HepG2 (cell line): ENCODE measurements around the gene ACTN4. TPM values are rescaled to one million over a fixed set of nuclear protein-coding genes. Genes with fewer than 3 reads are reported as not detected.

Experiments
- AGO1 ChIP-seq: fragments of 200-400 bp; formaldehyde crosslinking; IDR thresholded peaks from 2 replicates; pipeline ENCODE4 v1.6.1; 2017; ENCODE audit warnings: mild to moderate bottlenecking, low read depth, low read length, moderate library complexity; ENCODE audit not compliant: poor library complexity, severe bottlenecking
- HNRNPLL ChIP-seq: fragments of 200-400 bp; formaldehyde crosslinking; IDR thresholded peaks from 2 replicates; pipeline ENCODE4 v1.6.1; 2017; ENCODE audit warnings: mild to moderate bottlenecking, low read depth, low read length; ENCODE audit not compliant: poor library complexity, severe bottlenecking
- JDP2 ChIP-seq: sonication (generic); formaldehyde crosslinking; IDR thresholded peaks from 2 replicates; pipeline ENCODE4 v1.8.1; 2022; ENCODE audit warnings: missing genetic modification reagents, borderline replicate concordance
- KAT2B ChIP-seq: fragments of 150-350 bp; IDR thresholded peaks from 2 replicates; pipeline ENCODE4 v1.6.1; 2014; ENCODE audit warnings: low read depth, low read length, borderline replicate concordance
- KAT7 ChIP-seq: IDR thresholded peaks from 2 replicates; pipeline ENCODE4 v1.6.1; 2018; ENCODE audit warnings: borderline replicate concordance, missing compliant biosample characterization
- KDM2A ChIP-seq: sonication (generic); formaldehyde crosslinking; IDR thresholded peaks from 2 replicates; pipeline ENCODE4 v1.4.0; 2020; ENCODE audit warnings: low read depth, missing genetic modification reagents, borderline replicate concordance
- KLF12 ChIP-seq: sonication (generic); formaldehyde crosslinking; IDR thresholded peaks from 2 replicates; pipeline ENCODE4 v1.4.0; 2020; ENCODE audit warnings: missing genetic modification reagents, borderline replicate concordance
- MED1 ChIP-seq: sonication (generic); formaldehyde crosslinking; IDR thresholded peaks from 2 replicates; pipeline ENCODE4 v1.4.0; 2020; ENCODE audit warnings: missing genetic modification reagents
- MTF1 ChIP-seq: sonication (generic); formaldehyde crosslinking; IDR thresholded peaks from 2 replicates; pipeline ENCODE4 v1.5.0; 2020; ENCODE audit warnings: missing genetic modification reagents
- PPARG ChIP-seq: conservative IDR thresholded peaks from 2 replicates; pipeline ENCODE4 v1.6.1; 2016; ENCODE audit warnings: missing biosample characterization, missing genetic modification reagents
- RAD51 ChIP-seq: fragments of 450-650 bp; IDR thresholded peaks from 2 replicates; pipeline ENCODE4 v1.6.1; 2016; ENCODE audit warnings: borderline replicate concordance
- SMARCE1 ChIP-seq: fragments of 450-650 bp; IDR thresholded peaks from 2 replicates; pipeline ENCODE4 v1.6.1; 2017; ENCODE audit warnings: borderline replicate concordance
- STAT5B ChIP-seq: sonication (generic); formaldehyde crosslinking; IDR thresholded peaks from 2 replicates; pipeline ENCODE4 v1.4.0; 2020; ENCODE audit warnings: missing genetic modification reagents
- ZBTB8A ChIP-seq: sonication (generic); formaldehyde crosslinking; IDR thresholded peaks from 2 replicates; pipeline ENCODE4 v1.4.0; 2020; ENCODE audit warnings: mild to moderate bottlenecking, low read depth, missing genetic modification reagents, borderline replicate concordance
- ZNF142 ChIP-seq: sonication (generic); formaldehyde crosslinking; IDR thresholded peaks from 2 replicates; pipeline ENCODE4 v1.4.0; 2020; ENCODE audit warnings: missing genetic modification reagents
- ZNF382 ChIP-seq: sonication (generic); formaldehyde crosslinking; IDR thresholded peaks from 2 replicates; pipeline ENCODE4 v1.5.0; 2020; ENCODE audit warnings: missing genetic modification reagents, mild to moderate bottlenecking, borderline replicate concordance
- ZNF678 ChIP-seq: sonication (generic); formaldehyde crosslinking; IDR thresholded peaks from 2 replicates; pipeline ENCODE4 v1.4.0; 2020; ENCODE audit warnings: mild to moderate bottlenecking, missing genetic modification reagents
- polyA plus RNA-seq, 8 experiments: library from polyadenylated mRNA; depleted of rRNA in 3 of 8; stranded (reverse) in 7 of 8; unstranded in 1 of 8; fragments of >200 nt; fragmentation: Illumina TruSeq in 4 of 8; extraction: Trizol in 4 of 8; gene quantifications; 2 replicates each; pipeline versions ENCODE4 v1.2.1 to v1.2.3, GENCODE V29; 2011 to 2016; ENCODE audit warnings: low read depth in 4 of 8, missing spikeins in 1 of 8, mixed read lengths in 1 of 8; ENCODE audit not compliant: insufficient read depth in 1 of 8
- total RNA-seq, 5 experiments: library from RNA; depleted of rRNA; stranded (reverse); fragments of >200 nt; fragmentation: Illumina TruSeq; extraction: Trizol; gene quantifications; 2 replicates each; pipeline ENCODE4 v1.2.3, GENCODE V29; 2016; ENCODE audit warnings: low read depth in 1 of 5
- TF ChIP-seq, protein P1 (sequence below): sonication (generic); formaldehyde crosslinking; IDR thresholded peaks from 2 replicates; pipeline ENCODE4 v1.4.0; 2020; ENCODE audit warnings: missing genetic modification reagents, borderline replicate concordance
- TF ChIP-seq, protein P2 (sequence below): IDR thresholded peaks from 2 replicates; pipeline ENCODE4 v1.6.1; 2016; ENCODE audit warnings: control low read depth

The ACTN4 gene
- total and polyA plus RNA-seq, 2 of the 13 experiments (the other 11 are each of a cell fraction or from before 2014, with no cell fraction given), result 171 to 192 TPM

DNA sequence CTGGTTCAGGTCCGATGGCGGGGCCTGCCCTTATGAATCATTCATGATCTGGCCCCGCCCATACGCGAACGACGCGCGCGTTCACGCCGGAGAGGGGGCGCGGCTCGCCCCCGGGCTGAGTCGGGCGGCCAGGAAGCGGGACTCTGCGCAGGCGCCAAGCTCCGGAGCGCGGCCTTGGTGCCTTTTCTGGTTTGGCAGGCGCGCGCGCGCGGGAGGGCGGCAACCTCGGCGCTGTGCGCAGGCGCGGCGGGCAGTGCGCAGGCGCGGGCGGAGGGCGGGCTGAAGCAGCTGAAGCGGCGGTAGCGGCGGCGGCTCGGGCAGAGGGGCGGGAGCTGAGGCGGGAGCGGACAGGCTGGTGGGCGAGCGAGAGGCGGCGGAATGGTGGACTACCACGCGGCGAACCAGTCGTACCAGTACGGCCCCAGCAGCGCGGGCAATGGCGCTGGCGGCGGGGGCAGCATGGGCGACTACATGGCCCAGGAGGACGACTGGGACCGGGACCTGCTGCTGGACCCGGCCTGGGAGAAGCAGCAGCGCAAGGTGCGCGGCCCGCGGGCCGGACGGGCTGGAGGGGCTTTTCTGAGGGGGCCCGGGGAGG is at the start of gene ACTN4 (continued):
- TF ChIP-seq MTF1 (CRISPR knock-in tag) (no peak), MED1 (peak; percentile 53; the same call in 1 of the 2 replicates), KLF12 (CRISPR knock-in tag) (no peak), JDP2 (CRISPR knock-in tag) (no peak), ZNF382 (CRISPR knock-in tag) (no peak), KAT7 (CRISPR knock-in tag) (peak; percentile 78), AGO1 (peak; percentile 70), ZNF678 (CRISPR knock-in tag) (no peak), STAT5B (no peak), ZBTB8A (CRISPR knock-in tag) (no peak), PPARG (CRISPR knock-in tag) (no peak), SMARCE1 (no peak), KAT2B (no peak), HNRNPLL (peak; percentile 82), ZNF142 (no peak), RAD51 (no peak), KDM2A (CRISPR knock-in tag) (peak; percentile 51; the same call in 1 of the 2 replicates)
- TF ChIP-seq, protein P1, sequence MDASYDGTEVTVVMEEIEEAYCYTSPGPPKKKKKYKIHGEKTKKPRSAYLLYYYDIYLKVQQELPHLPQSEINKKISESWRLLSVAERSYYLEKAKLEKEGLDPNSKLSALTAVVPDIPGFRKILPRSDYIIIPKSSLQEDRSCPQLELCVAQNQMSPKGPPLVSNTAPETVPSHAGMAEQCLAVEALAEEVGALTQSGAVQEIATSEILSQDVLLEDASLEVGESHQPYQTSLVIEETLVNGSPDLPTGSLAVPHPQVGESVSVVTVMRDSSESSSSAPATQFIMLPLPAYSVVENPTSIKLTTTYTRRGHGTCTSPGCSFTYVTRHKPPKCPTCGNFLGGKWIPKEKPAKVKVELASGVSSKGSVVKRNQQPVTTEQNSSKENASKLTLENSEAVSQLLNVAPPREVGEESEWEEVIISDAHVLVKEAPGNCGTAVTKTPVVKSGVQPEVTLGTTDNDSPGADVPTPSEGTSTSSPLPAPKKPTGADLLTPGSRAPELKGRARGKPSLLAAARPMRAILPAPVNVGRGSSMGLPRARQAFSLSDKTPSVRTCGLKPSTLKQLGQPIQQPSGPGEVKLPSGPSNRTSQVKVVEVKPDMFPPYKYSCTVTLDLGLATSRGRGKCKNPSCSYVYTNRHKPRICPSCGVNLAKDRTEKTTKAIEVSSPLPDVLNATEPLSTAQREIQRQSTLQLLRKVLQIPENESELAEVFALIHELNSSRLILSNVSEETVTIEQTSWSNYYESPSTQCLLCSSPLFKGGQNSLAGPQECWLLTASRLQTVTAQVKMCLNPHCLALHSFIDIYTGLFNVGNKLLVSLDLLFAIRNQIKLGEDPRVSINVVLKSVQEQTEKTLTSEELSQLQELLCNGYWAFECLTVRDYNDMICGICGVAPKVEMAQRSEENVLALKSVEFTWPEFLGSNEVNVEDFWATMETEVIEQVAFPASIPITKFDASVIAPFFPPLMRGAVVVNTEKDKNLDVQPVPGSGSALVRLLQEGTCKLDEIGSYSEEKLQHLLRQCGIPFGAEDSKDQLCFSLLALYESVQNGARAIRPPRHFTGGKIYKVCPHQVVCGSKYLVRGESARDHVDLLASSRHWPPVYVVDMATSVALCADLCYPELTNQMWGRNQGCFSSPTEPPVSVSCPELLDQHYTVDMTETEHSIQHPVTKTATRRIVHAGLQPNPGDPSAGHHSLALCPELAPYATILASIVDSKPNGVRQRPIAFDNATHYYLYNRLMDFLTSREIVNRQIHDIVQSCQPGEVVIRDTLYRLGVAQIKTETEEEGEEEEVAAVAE (CRISPR knock-in tag), result no peak
- TF ChIP-seq, protein P2, sequence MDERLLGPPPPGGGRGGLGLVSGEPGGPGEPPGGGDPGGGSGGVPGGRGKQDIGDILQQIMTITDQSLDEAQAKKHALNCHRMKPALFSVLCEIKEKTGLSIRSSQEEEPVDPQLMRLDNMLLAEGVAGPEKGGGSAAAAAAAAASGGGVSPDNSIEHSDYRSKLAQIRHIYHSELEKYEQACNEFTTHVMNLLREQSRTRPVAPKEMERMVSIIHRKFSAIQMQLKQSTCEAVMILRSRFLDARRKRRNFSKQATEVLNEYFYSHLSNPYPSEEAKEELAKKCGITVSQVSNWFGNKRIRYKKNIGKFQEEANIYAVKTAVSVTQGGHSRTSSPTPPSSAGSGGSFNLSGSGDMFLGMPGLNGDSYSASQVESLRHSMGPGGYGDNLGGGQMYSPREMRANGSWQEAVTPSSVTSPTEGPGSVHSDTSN, result no peak
